ENCODE results near the gene ARL8B. TPM values are rescaled to one million over a fixed set of nuclear protein-coding genes. Genes with fewer than 3 reads are reported as not detected.

ARL8B gene
- total and polyA plus RNA-seq, 2 donors (not counting 1 experiment from before 2014, with no cell fraction given): 14.5 to 67.3 TPM

DNA sequence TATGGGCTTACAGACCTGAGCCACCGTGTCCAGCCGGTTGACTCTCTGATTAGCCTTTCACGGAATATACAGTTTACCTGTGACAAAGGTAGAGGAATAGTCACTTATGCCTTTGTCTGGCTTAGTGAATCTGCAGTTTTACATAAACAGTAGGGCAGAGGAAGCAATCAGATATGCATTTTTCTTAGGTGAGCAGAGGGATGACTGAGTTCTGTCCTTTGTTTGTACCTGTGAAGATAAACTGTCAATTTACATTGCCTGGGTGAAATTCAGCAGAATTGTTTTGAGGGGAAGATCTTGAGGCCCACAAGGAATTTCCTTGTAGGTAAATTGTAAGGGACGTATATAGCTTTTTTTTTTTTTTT is 76.2 kb downstream of the ARL8B start:
- Histone ChIP-seq H3K4me1 (ENCODE audit: control insufficient read depth in 2 of 2, insufficient read depth in 2 of 2, low read length in 2 of 2) (peaks cover 58 to 69% of the 10 kb centered on the region in 2 donors), H3K9ac (ENCODE audit: low read length) (no peak overlapping the region), H3K27me3 (replicated peaks in 1 of 4; ENCODE audit: control extremely low read depth in 1 of 4, control insufficient read depth in 3 of 4, insufficient read depth in 4 of 4, low read length in 3 of 4) (no peaks in the 10 kb centered on the region), H4K20me1 (ENCODE audit: control insufficient read depth, insufficient read depth, low read length, poor library complexity, severe bottlenecking) (peaks cover 4% of the 10 kb centered on the region), H3K36me3 (replicated peaks in 1 of 2; ENCODE audit: control extremely low read depth in 1 of 2, control insufficient read depth in 1 of 2, extremely low read depth in 1 of 2, insufficient read depth in 2 of 2, low read length in 1 of 2) (peaks cover 17 to 59% of the 10 kb centered on the region in 2 experiments), H3K27ac (ENCODE audit: low read length in 2 of 2) (peak overlapping the region; percentile 81 to 97), H3K79me2 (ENCODE audit: control insufficient read depth, insufficient read depth, low read length) (peaks cover 100% of the 10 kb centered on the region), H3K4me3 (ENCODE audit: control extremely low read depth in 1 of 5, extremely low read depth in 1 of 5, insufficient read depth in 1 of 5, low read depth in 2 of 5, low read length in 4 of 5) (no peak overlapping the region), H3K9me3 (ENCODE audit: control extremely low read depth in 1 of 3, control insufficient read depth in 2 of 3, insufficient read depth in 1 of 3, low read length in 2 of 3) (no peaks in the 10 kb centered on the region), H2AFZ (ENCODE audit: insufficient read depth, low read depth, low read length, poor library complexity, severe bottlenecking) (no peak overlapping the region), H3K4me2 (replicated peaks; ENCODE audit: low read depth, low read length, poor library complexity, severe bottlenecking) (peak overlapping the region; percentile 60)
- TF ChIP-seq, protein P1, sequence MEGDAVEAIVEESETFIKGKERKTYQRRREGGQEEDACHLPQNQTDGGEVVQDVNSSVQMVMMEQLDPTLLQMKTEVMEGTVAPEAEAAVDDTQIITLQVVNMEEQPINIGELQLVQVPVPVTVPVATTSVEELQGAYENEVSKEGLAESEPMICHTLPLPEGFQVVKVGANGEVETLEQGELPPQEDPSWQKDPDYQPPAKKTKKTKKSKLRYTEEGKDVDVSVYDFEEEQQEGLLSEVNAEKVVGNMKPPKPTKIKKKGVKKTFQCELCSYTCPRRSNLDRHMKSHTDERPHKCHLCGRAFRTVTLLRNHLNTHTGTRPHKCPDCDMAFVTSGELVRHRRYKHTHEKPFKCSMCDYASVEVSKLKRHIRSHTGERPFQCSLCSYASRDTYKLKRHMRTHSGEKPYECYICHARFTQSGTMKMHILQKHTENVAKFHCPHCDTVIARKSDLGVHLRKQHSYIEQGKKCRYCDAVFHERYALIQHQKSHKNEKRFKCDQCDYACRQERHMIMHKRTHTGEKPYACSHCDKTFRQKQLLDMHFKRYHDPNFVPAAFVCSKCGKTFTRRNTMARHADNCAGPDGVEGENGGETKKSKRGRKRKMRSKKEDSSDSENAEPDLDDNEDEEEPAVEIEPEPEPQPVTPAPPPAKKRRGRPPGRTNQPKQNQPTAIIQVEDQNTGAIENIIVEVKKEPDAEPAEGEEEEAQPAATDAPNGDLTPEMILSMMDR (IDR thresholded peaks at IDR 0.05): no peak
- no peak for TF ChIP-seq EZH2 (IDR thresholded peaks at IDR 0.05; ENCODE audit: borderline replicate concordance, insufficient read depth, low read depth, low read length, poor library complexity, severe bottlenecking)
- Mint-ChIP-seq H3K4me3 (peak overlapping the region; percentile 79), H3K4me1 (peaks cover 79% of the 10 kb centered on the region), H3K27me3 (no peaks in the 10 kb centered on the region), H3K9me3 (ENCODE audit: insufficient read depth) (no peaks in the 10 kb centered on the region), H3K27ac (peak overlapping the region; percentile 93)
- DNase-seq (no peak), ATAC-seq (ENCODE audit: low read depth) (no peak)
- WGBS (ENCODE audit: insufficient coverage): 92% methylated on average over 4 of the region's 4 CpGs
- ChIA-PET POLR2A (interaction anchor here (0.9 to 3.5 kb wide), 3 partner anchors 11 to 220 kb away, joined by 6 to 58 read pairs (median 15); partner anchors contain the start of genes BHLHE40 and EDEM1), CTCF (interaction anchor here (0.7 to 3.8 kb wide), 7 partner anchors 10 to 77 kb away, joined by 3 to 13 read pairs (median 4); partner anchors contain the start of gene EDEM1)
- intact Hi-C loops (cut with micrococcal nuclease): loop anchor here (5.0 kb wide), 2 partner anchors 221 to 486 kb away; partner anchors contain the start of gene BHLHE40

DNA sequence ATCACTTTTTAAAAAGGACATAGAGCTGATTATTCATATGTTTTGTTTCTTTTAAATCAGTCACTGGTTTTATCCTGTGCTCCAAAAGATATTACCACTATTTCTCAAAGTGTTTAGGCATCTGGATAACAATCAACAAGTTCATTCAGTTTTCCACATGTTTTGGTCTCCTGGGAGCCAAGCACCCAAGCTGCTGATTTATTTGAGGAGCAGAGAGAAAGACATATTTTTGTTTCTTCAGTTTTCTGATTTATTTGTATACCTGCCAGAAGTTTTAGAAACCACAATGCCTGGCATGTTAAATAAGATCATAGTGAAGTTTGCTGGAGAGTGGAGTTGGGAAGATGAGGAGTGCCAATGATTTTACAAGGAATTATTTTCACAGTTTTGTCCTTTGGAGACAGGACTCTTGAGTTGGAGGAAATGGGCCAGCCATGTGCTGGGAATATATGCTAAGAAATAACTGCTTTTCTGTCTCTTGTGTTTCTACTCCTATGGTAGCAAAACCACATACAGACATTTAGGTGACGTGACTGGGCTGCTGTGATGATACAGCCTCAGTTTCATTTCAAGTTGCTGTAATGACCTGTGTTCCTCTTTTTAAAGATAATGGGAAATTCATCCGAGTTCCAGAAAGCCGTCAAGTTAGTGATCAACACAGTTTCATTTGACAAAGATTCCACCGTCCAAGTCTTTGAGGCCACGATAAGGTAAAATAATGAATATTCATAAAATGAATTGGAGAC is 77.1 kb downstream of the ARL8B start:
- peak; percentile 28 for ATAC-seq (ENCODE audit: low read depth)
- Histone ChIP-seq H2AFZ (ENCODE audit: insufficient read depth, low read depth, low read length, poor library complexity, severe bottlenecking) (peak overlapping the region; percentile 0), H3K4me1 (ENCODE audit: control insufficient read depth in 2 of 2, insufficient read depth in 2 of 2, low read length in 2 of 2) (peaks cover 57 to 64% of the 10 kb centered on the region in 2 donors), H4K20me1 (ENCODE audit: control insufficient read depth, insufficient read depth, low read length, poor library complexity, severe bottlenecking) (peaks cover 4% of the 10 kb centered on the region), H3K79me2 (ENCODE audit: control insufficient read depth, insufficient read depth, low read length) (peaks cover 98% of the 10 kb centered on the region), H3K27ac (ENCODE audit: low read length in 2 of 2) (peak overlapping the region; percentile 81 to 97), H3K36me3 (replicated peaks in 1 of 2; ENCODE audit: control extremely low read depth in 1 of 2, control insufficient read depth in 1 of 2, extremely low read depth in 1 of 2, insufficient read depth in 2 of 2, low read length in 1 of 2) (peaks cover 16 to 63% of the 10 kb centered on the region in 2 experiments), H3K4me2 (replicated peaks; ENCODE audit: low read depth, low read length, poor library complexity, severe bottlenecking) (peak overlapping the region; percentile 47), H3K9ac (ENCODE audit: low read length) (peak overlapping the region; percentile 24), H3K4me3 (ENCODE audit: control extremely low read depth in 1 of 5, extremely low read depth in 1 of 5, insufficient read depth in 1 of 5, low read depth in 2 of 5, low read length in 4 of 5) (no peak overlapping the region), H3K9me3 (ENCODE audit: control extremely low read depth in 1 of 3, control insufficient read depth in 2 of 3, insufficient read depth in 1 of 3, low read length in 2 of 3) (no peaks in the 10 kb centered on the region), H3K27me3 (replicated peaks in 1 of 4; ENCODE audit: control extremely low read depth in 1 of 4, control insufficient read depth in 3 of 4, insufficient read depth in 4 of 4, low read length in 3 of 4) (no peaks in the 10 kb centered on the region)
- Mint-ChIP-seq H3K9me3 (ENCODE audit: insufficient read depth) (no peaks in the 10 kb centered on the region), H3K27ac (peak overlapping the region; percentile 93), H3K4me1 (peaks cover 73% of the 10 kb centered on the region), H3K4me3 (peak overlapping the region; percentile 79), H3K27me3 (no peaks in the 10 kb centered on the region)
- CTCF ChIA-PET: interaction anchor here (1.0 to 1.1 kb wide), 2 partner anchors 12 to 63 kb away, joined by 3 to 4 read pairs; no protein-coding TSS in a partner anchor
- peak; percentile 83 for DNase-seq
- POLR2A ChIA-PET: interaction anchor here (2.9 to 3.5 kb wide), 2 partner anchors 12 to 17 kb away, joined by 15 to 58 read pairs; partner anchors contain the start of gene EDEM1
- intact Hi-C loops (cut with micrococcal nuclease): loop anchor here (1.0 to 5.0 kb wide), 3 partner anchors 63 to 487 kb away; partner anchors contain the start of gene BHLHE40
- no peak for TF ChIP-seq EZH2 (IDR thresholded peaks at IDR 0.05; ENCODE audit: borderline replicate concordance, insufficient read depth, low read depth, low read length, poor library complexity, severe bottlenecking)
- TF ChIP-seq, protein P1 (IDR thresholded peaks at IDR 0.05): no peak
- 0% methylated on average over 1 of the region's 5 CpGs for WGBS (ENCODE audit: insufficient coverage)
